Mesothelial cell of epicardium (in vitro differentiated cells): Measurements from ENCODE around the gene SMARCB1. TPM values are rescaled to one million over a fixed set of nuclear protein-coding genes. Genes with fewer than 3 reads are reported as not detected.
A peak's percentile ranks its signal among the peaks of the same experiment; 100 is the strongest.

Experiments
- DNase-seq, 2 experiments: peaks; one replicate each; pipeline ENCODE4 v3.0.0; 2021; ENCODE audit warnings: low spot score in 2 of 2; ENCODE audit not compliant: unreplicated experiment in 2 of 2
- H3K27ac Mint-ChIP-seq: 2 replicates; pipeline ENCODE4 v1.8.0; 2021; ENCODE audit warnings: mixed read lengths
- H3K27me3 Mint-ChIP-seq: 2 replicates; pipeline ENCODE4 v1.8.0; 2021; ENCODE audit warnings: low read depth, mixed read lengths
- H3K36me3 Mint-ChIP-seq: 2 replicates; pipeline ENCODE4 v1.8.0; 2021; ENCODE audit warnings: mixed read lengths
- H3K4me1 Mint-ChIP-seq: 2 replicates; pipeline ENCODE4 v1.8.0; 2021; ENCODE audit warnings: mixed read lengths
- H3K4me3 Mint-ChIP-seq: 2 replicates; pipeline ENCODE4 v1.8.0; 2021; ENCODE audit warnings: mild to moderate bottlenecking, moderate library complexity, mixed read lengths
- H3K9me3 Mint-ChIP-seq: 2 replicates; pipeline ENCODE4 v1.8.0; 2021; ENCODE audit warnings: mixed read lengths
- CTCF ChIP-seq: fragments of 200-600 bp; sonication (generic); IDR thresholded peaks from one replicate; pipeline ENCODE4 v1.5.0; 2021; ENCODE audit warnings: antibody characterized with exemption; ENCODE audit not compliant: unreplicated experiment
- total RNA-seq: library from RNA; stranded (reverse); gene quantifications from 3 replicates; pipeline ENCODE4 v1.2.1, GENCODE V29; 2021

Gene SMARCB1
- total RNA-seq, 1 donor from 2014 or later: 182 TPM

GRCh38 chr22:23767673-23768548 lies 18.9 kb upstream of the SMARCB1 start, which contains the start of gene CHCHD10:
Gene CHCHD10, minus strand, starts transcription at chr22:23767972. Its CDS starts 98 bp downstream, at chr22:23767874.
- peak; percentile 62 to 88 for DNase-seq
- Mint-ChIP-seq H3K27me3 (no peaks in the 10 kb centered on the region), H3K27ac (peak within 1 kb of the TSS; percentile 82), H3K4me3 (peak within 1 kb of the TSS; percentile 86), H3K9me3 (no peaks in the 10 kb centered on the region), H3K36me3 (peaks cover 3% of the 10 kb centered on the region), H3K4me1 (peaks cover 23% of the 10 kb centered on the region)
- peak; percentile 78 for TF ChIP-seq CTCF

- no peaks in the 10 kb centered on the region for H3K9me3 Mint-ChIP-seq
- peaks cover 3% of the 10 kb centered on the region for H3K36me3 Mint-ChIP-seq
- H3K27me3 Mint-ChIP-seq: no peaks in the 10 kb centered on the region
Observed at GRCh38 chr22:23769321-23769965, 17.3 kb upstream of the SMARCB1 start.

GRCh38 chr22:23772315-23772648 lies 14.5 kb upstream of the SMARCB1 start:
- H3K4me1 Mint-ChIP-seq: peaks cover 49% of the 10 kb centered on the region
- DNase-seq: no peak
- H3K27ac Mint-ChIP-seq: peak overlapping the region; percentile 69
- TF ChIP-seq CTCF: no peak
- H3K27me3 Mint-ChIP-seq: no peaks in the 10 kb centered on the region
- H3K9me3 Mint-ChIP-seq: no peaks in the 10 kb centered on the region
- no peaks in the 10 kb centered on the region for H3K36me3 Mint-ChIP-seq
- H3K4me3 Mint-ChIP-seq: peak overlapping the region; percentile 69

More at GRCh38 chr22:23769321-23769965, 17.3 kb upstream of the SMARCB1 start:
- Mint-ChIP-seq H3K4me3 (peak overlapping the region; percentile 26), H3K4me1 (peaks cover 31% of the 10 kb centered on the region), H3K27ac (peak overlapping the region; percentile 12)
- DNase-seq: no peak
- TF ChIP-seq CTCF: no peak

GRCh38 chr22:23772649-23773473 lies 13.9 kb upstream of the SMARCB1 start, which contains the start of gene MMP11:
Gene MMP11, plus strand, starts transcription at chr22:23772849. Its CDS starts 22 bp downstream, at chr22:23772871.
- Mint-ChIP-seq H3K4me3 (peak within 1 kb of the TSS; percentile 73), H3K27me3 (no peaks in the 10 kb centered on the region), H3K4me1 (peaks cover 49% of the 10 kb centered on the region), H3K9me3 (no peaks in the 10 kb centered on the region), H3K36me3 (no peaks in the 10 kb centered on the region), H3K27ac (peak within 1 kb of the TSS; percentile 69)
- TF ChIP-seq CTCF: no peak
- peak in 1 of 2 experiments; percentile 57 for DNase-seq

GRCh38 chr22:23773483-23774113 lies 13.2 kb upstream of the SMARCB1 start:
- no peaks in the 10 kb centered on the region for H3K27me3 Mint-ChIP-seq
- H3K4me1 Mint-ChIP-seq: peaks cover 49% of the 10 kb centered on the region
- TF ChIP-seq CTCF: no peak
- H3K4me3 Mint-ChIP-seq: peak overlapping the region; percentile 73
- H3K9me3 Mint-ChIP-seq: no peaks in the 10 kb centered on the region
- DNase-seq: no peak
- peak overlapping the region; percentile 54 for H3K27ac Mint-ChIP-seq
- H3K36me3 Mint-ChIP-seq: no peaks in the 10 kb centered on the region
